Neural cell (in vitro differentiated cells): ENCODE results near the gene THTPA. TPM values are rescaled to one million over a fixed set of nuclear protein-coding genes. Genes with fewer than 3 reads are reported as not detected.
"Not testable (repeated sequence)": the region's sequence is repeated elsewhere in the genome, so short reads cannot be mapped to it uniquely, and the experiment has no call there.

ENCODE experiments used
- H2AFZ ChIP-seq: fragments of 200-600, 300-800 bp; sonication (generic), shearing (Covaris generic); 2 replicates; pipeline ENCODE4 v1.6.0; 2014; ENCODE audit warnings: low read depth, mild to moderate bottlenecking, antibody characterized with exemption, low read length, moderate library complexity
- H3F3A ChIP-seq: fragments of 200-600 bp; shearing (Covaris generic); 2 replicates; pipeline ENCODE4 v1.6.1; 2016; ENCODE audit warnings: mild to moderate bottlenecking, moderate library complexity, mixed read lengths, antibody characterized with exemption, low read length; ENCODE audit not compliant: insufficient read depth, poor library complexity, severe bottlenecking
- H3K27ac ChIP-seq: fragments of 200-600, 300-800 bp; sonication (generic), shearing (Covaris generic); 2 replicates; pipeline ENCODE4 v1.5.1; 2014; ENCODE audit warnings: mild to moderate bottlenecking, low read length, moderate library complexity
- H3K27me3 ChIP-seq: fragments of 300-800, 200-600 bp; sonication (generic), shearing (Covaris generic); 2 replicates; pipeline ENCODE4 v1.6.0; 2014; ENCODE audit warnings: mild to moderate bottlenecking, low read depth, low read length, moderate library complexity; ENCODE audit not compliant: insufficient read depth
- H3K36me3 ChIP-seq: fragments of 300-800, 200-600 bp; sonication (generic), shearing (Covaris generic); 2 replicates; pipeline ENCODE4 v1.5.1; 2014; ENCODE audit warnings: mild to moderate bottlenecking, antibody characterized with exemption, low read length, moderate library complexity; ENCODE audit not compliant: insufficient read depth
- H3K4me2 ChIP-seq: fragments of 300-800, 200-600 bp; sonication (generic), shearing (Covaris generic); 2 replicates; pipeline ENCODE4 v1.6.0; 2014; ENCODE audit warnings: mild to moderate bottlenecking, low read length
- H3K4me3 ChIP-seq: fragments of 300-800, 200-600 bp; sonication (generic), shearing (Covaris generic); 2 replicates; pipeline ENCODE4 v1.5.1; 2014; ENCODE audit warnings: mild to moderate bottlenecking, low read length, moderate library complexity
- H3K79me2 ChIP-seq: fragments of 200-600 bp; shearing (Covaris generic); replicated peaks from 2 replicates; pipeline ENCODE4 v1.6.0; 2014; ENCODE audit warnings: mild to moderate bottlenecking, low read length, moderate library complexity; ENCODE audit not compliant: insufficient read depth
- H3K9ac ChIP-seq: fragments of 300-800, 200-600 bp; sonication (generic), shearing (Covaris generic); 2 replicates; pipeline ENCODE4 v1.6.1; 2016; ENCODE audit warnings: mild to moderate bottlenecking, low read length, mixed read lengths
- H3K9me2 ChIP-seq: fragments of 200-600 bp; shearing (Covaris generic); 2 replicates; pipeline ENCODE4 v1.6.1; 2016; ENCODE audit warnings: mild to moderate bottlenecking, low read length, mixed read lengths; ENCODE audit not compliant: insufficient read depth
- H3K9me3 ChIP-seq: fragments of 200-600, 300-800 bp; sonication (generic), shearing (Covaris generic); 2 replicates; pipeline ENCODE4 v1.6.1; 2016; ENCODE audit warnings: mild to moderate bottlenecking, mixed run types, low read length, moderate library complexity, mixed read lengths
- H4K20me1 ChIP-seq: fragments of 200-600 bp; shearing (Covaris generic); 2 replicates; pipeline ENCODE4 v1.6.1; 2016; ENCODE audit warnings: mild to moderate bottlenecking, mixed run types; ENCODE audit not compliant: insufficient read depth
- REST ChIP-seq: IDR thresholded peaks from 2 replicates; pipeline ENCODE4 v1.6.1; 2012; ENCODE audit warnings: borderline replicate concordance
- polyA plus RNA-seq: library from polyadenylated mRNA; depleted of rRNA; stranded (reverse); fragments of >200 nt; gene quantifications from 2 replicates; pipeline ENCODE4 v1.2.3, GENCODE V29; 2014

Gene THTPA
- polyA plus RNA-seq, 1 donor from 2014 or later = 51.3 TPM

GRCh38 chr14:23582906-23583760, 27.1 kb downstream of the THTPA start:
- Histone ChIP-seq H3K4me3 (no peak overlapping the region), H3K79me2 (peaks cover 12% of the 10 kb centered on the region), H3F3A (no peaks in the 10 kb centered on the region), H3K36me3 (no peaks in the 10 kb centered on the region), H4K20me1 (no peaks in the 10 kb centered on the region), H3K9me2 (no peaks in the 10 kb centered on the region), H2AFZ (no peak overlapping the region), H3K4me2 (no peak overlapping the region), H3K9ac (no peak overlapping the region), H3K27ac (no peak overlapping the region), H3K27me3 (no peaks in the 10 kb centered on the region), H3K9me3 (no peaks in the 10 kb centered on the region)
- no peak for TF ChIP-seq REST

GRCh38 chr14:23583761-23584526, 27.9 kb downstream of the THTPA start:
- not testable (repeated sequence) for H3K9me3 ChIP-seq, H3K9ac ChIP-seq, H3K79me2 ChIP-seq, H3K4me2 ChIP-seq, H3K4me3 ChIP-seq, H3K27me3 ChIP-seq, H3K9me2 ChIP-seq, H3K27ac ChIP-seq, H3F3A ChIP-seq, H3K36me3 ChIP-seq, H4K20me1 ChIP-seq, H2AFZ ChIP-seq

GRCh38 chr14:23584527-23585203, 28.6 kb downstream of the THTPA start:
- H3K9me2 ChIP-seq, H3K79me2 ChIP-seq, H3F3A ChIP-seq, H3K4me3 ChIP-seq, H3K36me3 ChIP-seq, H3K27ac ChIP-seq, H3K27me3 ChIP-seq, H3K9me3 ChIP-seq, H4K20me1 ChIP-seq, H2AFZ ChIP-seq, H3K9ac ChIP-seq, H3K4me2 ChIP-seq: not testable (repeated sequence)
